ENCODE results near the gene SLC44A3. TPM values are rescaled to one million over a fixed set of nuclear protein-coding genes. Genes with fewer than 3 reads are reported as not detected.
A peak's percentile ranks its signal among the peaks of the same experiment; 100 is the strongest.

The SLC44A3 gene
- polyA plus RNA-seq, 1 of the 3 experiments (the other 2 are of a cell fraction), result 2.6 TPM

DNA sequence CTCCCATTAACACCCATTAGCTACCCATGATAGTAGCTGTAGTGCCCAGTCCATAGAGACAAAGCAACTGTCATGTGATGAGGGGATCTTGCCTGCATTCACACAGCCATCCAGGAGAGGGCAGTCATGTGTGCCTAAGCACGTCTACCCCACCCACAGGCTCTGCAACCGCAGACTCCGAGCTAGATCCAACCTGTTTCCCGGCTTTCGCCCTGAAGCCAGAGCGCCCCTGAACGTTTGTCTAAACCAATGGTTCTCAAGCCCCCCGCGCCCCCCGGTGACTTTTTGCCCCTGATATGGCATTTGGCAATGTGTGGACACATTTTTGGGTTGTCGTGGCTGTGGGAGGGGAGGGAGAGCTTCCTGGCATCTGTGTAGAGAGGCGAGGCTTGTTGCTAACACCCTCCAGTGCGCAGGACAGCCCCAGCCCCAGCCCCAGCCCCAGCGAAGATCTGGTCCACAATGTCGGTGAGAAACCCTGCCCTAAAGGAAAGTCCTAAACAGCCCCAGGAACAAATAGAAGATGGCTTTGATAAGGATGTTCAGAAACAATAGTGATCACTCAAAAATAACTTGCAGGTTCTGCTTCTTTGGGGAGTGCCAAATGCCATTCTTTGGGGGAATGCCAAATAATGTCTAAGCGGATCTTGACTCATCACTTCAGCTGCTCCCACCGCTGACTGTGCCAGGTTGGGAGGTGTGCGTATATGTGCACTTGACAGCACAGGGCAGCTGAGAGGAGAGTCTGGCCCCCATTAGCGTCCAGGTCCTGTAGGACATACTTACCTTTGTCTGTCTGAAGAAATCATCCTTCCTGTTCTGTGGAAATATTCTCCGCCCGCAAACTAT is 34.5 kb downstream of the SLC44A3 start (continued):
- TF ChIP-seq ZBTB33 (IDR thresholded peaks at IDR 0.05; ENCODE audit: borderline replicate concordance, low read depth) (peak; percentile 57; the same call in 1 of the 2 replicates), RAD21 (IDR thresholded peaks at IDR 0.05; ENCODE audit: low read length) (peak; percentile 93), GATA2 (CRISPR knock-in tag; IDR thresholded peaks at IDR 0.05) (peak; percentile 44; the same call in 1 of the 2 replicates), CHD2 (IDR thresholded peaks at IDR 0.05; ENCODE audit: low read length, partially characterized antibody) (peak; percentile 33), TEAD4 (IDR thresholded peaks at IDR 0.05; ENCODE audit: borderline replicate concordance, insufficient read depth) (peak; percentile 52; the same call in 1 of the 2 replicates), FOXJ3 (CRISPR knock-in tag; IDR thresholded peaks at IDR 0.05) (no peak), JUND (IDR thresholded peaks at IDR 0.05) (peak; percentile 89), MEF2A (IDR thresholded peaks at IDR 0.05; ENCODE audit: borderline replicate concordance, low read depth) (peak; percentile 51; the same call in 1 of the 2 replicates), EP300 (IDR thresholded peaks at IDR 0.05; ENCODE audit: borderline replicate concordance in 1 of 2, low read depth in 1 of 2, low read length in 1 of 2) (peak in 1 of 2 experiments; percentile 78; a peak in 2 of 4 replicates), RFX5 (IDR thresholded peaks at IDR 0.05; ENCODE audit: low read length) (no peak), SMC3 (IDR thresholded peaks at IDR 0.05; ENCODE audit: low read depth, low read length) (peak; percentile 98), EZH2phosphoT487 (IDR thresholded peaks at IDR 0.05; ENCODE audit: borderline replicate concordance, low read depth) (no peak), RXRA (IDR thresholded peaks at IDR 0.05; ENCODE audit: borderline replicate concordance, low read depth) (peak; percentile 16; the same call in 1 of the 2 replicates), USF1 (IDR thresholded peaks at IDR 0.05; ENCODE audit: borderline replicate concordance, low read depth) (peak; percentile 83; the same call in 1 of the 2 replicates), RCOR1 (IDR thresholded peaks at IDR 0.05; ENCODE audit: low read length) (no peak)
- TF ChIP-seq, protein P1, sequence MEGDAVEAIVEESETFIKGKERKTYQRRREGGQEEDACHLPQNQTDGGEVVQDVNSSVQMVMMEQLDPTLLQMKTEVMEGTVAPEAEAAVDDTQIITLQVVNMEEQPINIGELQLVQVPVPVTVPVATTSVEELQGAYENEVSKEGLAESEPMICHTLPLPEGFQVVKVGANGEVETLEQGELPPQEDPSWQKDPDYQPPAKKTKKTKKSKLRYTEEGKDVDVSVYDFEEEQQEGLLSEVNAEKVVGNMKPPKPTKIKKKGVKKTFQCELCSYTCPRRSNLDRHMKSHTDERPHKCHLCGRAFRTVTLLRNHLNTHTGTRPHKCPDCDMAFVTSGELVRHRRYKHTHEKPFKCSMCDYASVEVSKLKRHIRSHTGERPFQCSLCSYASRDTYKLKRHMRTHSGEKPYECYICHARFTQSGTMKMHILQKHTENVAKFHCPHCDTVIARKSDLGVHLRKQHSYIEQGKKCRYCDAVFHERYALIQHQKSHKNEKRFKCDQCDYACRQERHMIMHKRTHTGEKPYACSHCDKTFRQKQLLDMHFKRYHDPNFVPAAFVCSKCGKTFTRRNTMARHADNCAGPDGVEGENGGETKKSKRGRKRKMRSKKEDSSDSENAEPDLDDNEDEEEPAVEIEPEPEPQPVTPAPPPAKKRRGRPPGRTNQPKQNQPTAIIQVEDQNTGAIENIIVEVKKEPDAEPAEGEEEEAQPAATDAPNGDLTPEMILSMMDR (IDR thresholded peaks at IDR 0.05), result peak; percentile 93
- TF ChIP-seq, protein P2, sequence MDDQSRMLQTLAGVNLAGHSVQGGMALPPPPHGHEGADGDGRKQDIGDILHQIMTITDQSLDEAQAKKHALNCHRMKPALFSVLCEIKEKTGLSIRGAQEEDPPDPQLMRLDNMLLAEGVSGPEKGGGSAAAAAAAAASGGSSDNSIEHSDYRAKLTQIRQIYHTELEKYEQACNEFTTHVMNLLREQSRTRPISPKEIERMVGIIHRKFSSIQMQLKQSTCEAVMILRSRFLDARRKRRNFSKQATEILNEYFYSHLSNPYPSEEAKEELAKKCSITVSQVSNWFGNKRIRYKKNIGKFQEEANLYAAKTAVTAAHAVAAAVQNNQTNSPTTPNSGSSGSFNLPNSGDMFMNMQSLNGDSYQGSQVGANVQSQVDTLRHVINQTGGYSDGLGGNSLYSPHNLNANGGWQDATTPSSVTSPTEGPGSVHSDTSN (IDR thresholded peaks at IDR 0.05), result peak; percentile 87

Data from SK-N-SH (cell line).